Neuronal stem cell (in vitro differentiated cells): ENCODE data around the gene ERCC5.

Experiments
- DNase-seq: peaks from one replicate; pipeline ENCODE4 v3.0.0-alpha.2; 2013; ENCODE audit warnings: low spot score
- H2AFZ ChIP-seq: one replicate; pipeline ENCODE4 v1.6.1; 2013; ENCODE audit warnings: mild to moderate bottlenecking, low read length, inconsistent platforms
- H2AK5ac ChIP-seq: 2 replicates; pipeline ENCODE4 v1.6.1; 2013; ENCODE audit warnings: low read depth, mild to moderate bottlenecking, inconsistent platforms, low read length, moderate library complexity, mixed read lengths
- H2BK120ac ChIP-seq: 2 replicates; pipeline ENCODE4 v1.6.1; 2013; ENCODE audit warnings: low read depth, mild to moderate bottlenecking, inconsistent platforms, low read length, moderate library complexity, mixed read lengths
- H2BK12ac ChIP-seq: one replicate; pipeline ENCODE4 v1.6.1; 2013; ENCODE audit warnings: low read length, inconsistent platforms
- H2BK15ac ChIP-seq: 2 replicates; pipeline ENCODE4 v1.6.1; 2013; ENCODE audit warnings: mild to moderate bottlenecking, low read length, inconsistent platforms, mixed read lengths
- H2BK5ac ChIP-seq: one replicate; pipeline ENCODE4 v1.6.1; 2013; ENCODE audit warnings: inconsistent platforms, mild to moderate bottlenecking, low read length, moderate library complexity
- H3K14ac ChIP-seq: one replicate; pipeline ENCODE4 v1.6.1; 2013; ENCODE audit warnings: low read length, inconsistent platforms
- H3K18ac ChIP-seq: 2 replicates; pipeline ENCODE4 v1.6.1; 2013; ENCODE audit warnings: low read length, inconsistent platforms
- H3K23ac ChIP-seq: 2 replicates; pipeline ENCODE4 v1.6.1; 2013; ENCODE audit warnings: low read depth, mild to moderate bottlenecking, mixed read lengths, low read length, inconsistent platforms; ENCODE audit not compliant: poor library complexity
- H3K27ac ChIP-seq: replicated peaks from 3 replicates; pipeline ENCODE4 v1.5.1; 2013; ENCODE audit warnings: low read length, inconsistent platforms
- H3K27me3 ChIP-seq, 3 experiments: 2 replicates each; pipeline ENCODE4 v1.6.1; 2013; ENCODE audit warnings: low read length in 3 of 3, mild to moderate bottlenecking in 2 of 3, inconsistent platforms in 1 of 3, low read depth in 1 of 3, mixed read lengths in 1 of 3, moderate library complexity in 1 of 3; ENCODE audit not compliant: control insufficient read depth in 3 of 3, insufficient read depth in 3 of 3
- H3K36me3 ChIP-seq, 2 donors: replicated peaks in 1 of 2; 2 replicates each; pipeline ENCODE4 v1.6.1; 2013; ENCODE audit warnings: low read length in 2 of 2; ENCODE audit not compliant: control insufficient read depth in 2 of 2, insufficient read depth in 2 of 2
- H3K4ac ChIP-seq: 2 replicates; pipeline ENCODE4 v1.6.1; 2013; ENCODE audit warnings: inconsistent platforms, mild to moderate bottlenecking, low read length, moderate library complexity
- H3K4me1 ChIP-seq, 2 donors: 1 replicate in 1 of 2; 2 replicates in 1 of 2; pipeline ENCODE4 v1.6.1; 2013; ENCODE audit warnings: low read length in 2 of 2, low read depth in 1 of 2; ENCODE audit not compliant: control insufficient read depth in 2 of 2, insufficient read depth in 1 of 2
- H3K4me2 ChIP-seq: one replicate; pipeline ENCODE4 v1.6.1; 2013; ENCODE audit warnings: mild to moderate bottlenecking, low read length, inconsistent platforms; ENCODE audit not compliant: insufficient read depth, poor library complexity, severe bottlenecking
- H3K4me3 ChIP-seq, 2 donors: 2 replicates each; pipeline ENCODE4 v1.5.1; 2013; ENCODE audit warnings: low read length in 2 of 2, mild to moderate bottlenecking in 2 of 2, inconsistent platforms in 1 of 2, moderate library complexity in 1 of 2
- H3K79me1 ChIP-seq: one replicate; pipeline ENCODE4 v1.6.1; 2013; ENCODE audit warnings: low read depth, mild to moderate bottlenecking, inconsistent platforms, low read length, moderate library complexity
- H3K9ac ChIP-seq: one replicate; pipeline ENCODE4 v1.6.1; 2013; ENCODE audit warnings: mild to moderate bottlenecking, low read depth, low read length, inconsistent platforms; ENCODE audit not compliant: poor library complexity
- H3K9me3 ChIP-seq, 2 donors: replicated peaks in 1 of 2; 2 replicates each; pipeline versions ENCODE3 to v1.6.1; 2013; ENCODE audit warnings: low read length in 2 of 2, mild to moderate bottlenecking in 2 of 2, inconsistent platforms in 1 of 2, low read depth in 1 of 2, mixed read lengths in 1 of 2, moderate library complexity in 1 of 2; ENCODE audit not compliant: control insufficient read depth in 2 of 2, insufficient read depth in 1 of 2
- H4K8ac ChIP-seq: one replicate; pipeline ENCODE4 v1.6.1; 2013; ENCODE audit warnings: low read depth, mild to moderate bottlenecking, inconsistent platforms, low read length, moderate library complexity
- H4K91ac ChIP-seq: one replicate; pipeline ENCODE4 v1.6.1; 2013; ENCODE audit warnings: low read length, low read depth, mild to moderate bottlenecking, inconsistent platforms; ENCODE audit not compliant: poor library complexity
- WGBS, 2 donors: extraction: QIAGEN DNeasy Blood & Tissue Kit; methylation state at CpG; one replicate each; pipeline ENCODE4 v1.1.7; 2013; ENCODE audit warnings: missing lambda C conversion rate in 2 of 2, mixed read lengths in 1 of 2; ENCODE audit not compliant: insufficient read length in 2 of 2, insufficient replicate concordance in 1 of 2; ENCODE audit errors: extremely low coverage in 2 of 2; 5-methylcytosine and 5-hydroxymethylcytosine counted together

ERCC5 gene

DNA sequence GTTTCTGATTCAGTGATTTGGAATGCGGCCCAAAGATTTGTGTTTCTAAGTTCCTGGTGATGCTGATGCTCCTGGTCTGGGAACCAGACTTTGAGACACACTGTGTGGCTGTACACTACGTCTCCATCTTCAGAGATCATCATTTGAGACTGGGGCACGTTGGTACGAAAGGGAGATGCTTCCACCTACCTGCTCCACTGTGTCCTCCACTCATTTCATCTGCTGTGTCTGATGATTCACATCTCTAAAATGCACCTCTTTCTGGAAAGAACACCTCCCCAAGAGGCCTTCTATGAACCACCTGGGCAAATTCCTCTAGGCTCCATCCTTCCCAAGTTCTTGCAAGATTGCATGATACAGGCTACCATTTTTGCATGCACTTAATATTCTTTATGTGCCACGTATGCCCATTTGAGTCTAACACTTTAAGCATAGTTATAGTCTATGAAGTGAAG, 58.6 kb downstream of the ERCC5 start:
- Histone ChIP-seq H3K23ac (no peak overlapping the region), H3K79me1 (no peaks in the 10 kb centered on the region), H4K91ac (no peak overlapping the region), H2AK5ac (no peak overlapping the region), H2BK15ac (no peak overlapping the region), H3K18ac (no peak overlapping the region), H2BK12ac (no peak overlapping the region), H3K9ac (no peak overlapping the region), H3K27ac (no peak overlapping the region), H3K4me3 (no peak overlapping the region), H2BK5ac (no peak overlapping the region), H3K14ac (no peak overlapping the region), H3K36me3 (no peaks in the 10 kb centered on the region), H3K4ac (no peak overlapping the region), H3K4me1 (peaks cover 0 to 2% of the 10 kb centered on the region in 2 donors), H2BK120ac (no peak overlapping the region), H2AFZ (no peak overlapping the region), H3K27me3 (no peaks in the 10 kb centered on the region), H3K4me2 (no peak overlapping the region), H3K9me3 (no peaks in the 10 kb centered on the region), H4K8ac (no peak overlapping the region)
- WGBS, 2 donors, result no CpG with 5 or more reads among the region's 5 CpGs
- no peak for DNase-seq

- H3K14ac ChIP-seq, result no peak overlapping the region
- H3K27ac ChIP-seq, result no peak overlapping the region
- H3K9me3 ChIP-seq, result no peaks in the 10 kb centered on the region
- H4K8ac ChIP-seq, result no peak overlapping the region
- H3K9ac ChIP-seq, result no peak overlapping the region
- H3K23ac ChIP-seq, result no peak overlapping the region
- H2AFZ ChIP-seq, result no peak overlapping the region
- no peak overlapping the region for H3K18ac ChIP-seq
- H3K36me3 ChIP-seq, result no peaks in the 10 kb centered on the region
- no peak overlapping the region for H2AK5ac ChIP-seq
- no peak overlapping the region for H2BK5ac ChIP-seq
- no peaks in the 10 kb centered on the region for H3K27me3 ChIP-seq
- no peak overlapping the region for H3K4me2 ChIP-seq
- no peak overlapping the region for H3K4ac ChIP-seq
- DNase-seq, result no peak
- WGBS, 2 donors, result no CpG with 5 or more reads among the region's 7 CpGs
- H3K4me3 ChIP-seq, result no peak overlapping the region
- H4K91ac ChIP-seq, result no peak overlapping the region
- no peaks in the 10 kb centered on the region for H3K79me1 ChIP-seq
- no peak overlapping the region for H2BK12ac ChIP-seq
- no peak overlapping the region for H2BK15ac ChIP-seq
- H3K4me1 ChIP-seq, result peaks cover 0 to 2% of the 10 kb centered on the region in 2 donors
- no peak overlapping the region for H2BK120ac ChIP-seq
Observed at GRCh38 chr13:102905905-102906771, 60.3 kb downstream of the ERCC5 start.

DNA sequence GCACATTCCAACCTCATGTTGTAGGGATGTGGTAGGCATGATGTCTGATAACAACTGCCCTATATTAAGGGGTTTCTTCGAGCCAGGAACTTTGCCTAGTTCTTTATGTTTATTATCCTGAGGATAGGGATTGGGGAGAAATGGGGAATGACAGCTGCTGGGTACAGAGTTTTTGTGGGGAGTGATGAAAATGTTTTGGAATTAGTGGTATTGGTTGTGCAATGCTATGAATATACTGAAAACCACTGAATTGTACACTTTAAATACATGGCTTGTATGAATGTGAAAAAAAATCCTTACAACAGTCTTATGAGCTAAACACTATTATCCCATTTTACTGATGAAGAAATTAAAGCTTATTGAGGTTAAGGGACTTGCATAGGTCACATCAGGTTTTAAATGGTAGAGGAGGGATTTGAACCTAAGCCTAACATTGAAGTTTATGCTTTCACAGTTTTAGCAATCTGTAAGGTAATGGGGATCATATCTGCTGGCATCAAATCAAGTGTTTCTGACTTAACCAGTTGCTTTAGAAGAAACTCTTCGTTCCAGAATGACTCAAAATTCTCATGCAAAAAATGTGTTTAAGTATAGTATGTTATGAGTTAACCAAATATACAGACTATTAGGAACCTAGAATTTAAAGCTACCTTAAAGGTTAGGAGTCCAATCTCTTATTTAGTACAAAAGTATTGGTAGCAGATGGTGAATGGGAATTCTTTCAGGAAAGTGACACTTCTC, 61.4 kb downstream of the ERCC5 start:
- H3K27me3 ChIP-seq, result no peaks in the 10 kb centered on the region
- no peak overlapping the region for H2BK5ac ChIP-seq
- no peak overlapping the region for H2AK5ac ChIP-seq
- H4K8ac ChIP-seq, result no peak overlapping the region
- H2AFZ ChIP-seq, result no peak overlapping the region
- no peak overlapping the region for H3K18ac ChIP-seq
- no CpG with 5 or more reads among the region's 2 CpGs for WGBS, 2 donors
- no peaks in the 10 kb centered on the region for H3K79me1 ChIP-seq
- no peak for DNase-seq
- H2BK15ac ChIP-seq, result no peak overlapping the region
- H3K4ac ChIP-seq, result no peak overlapping the region
- H3K36me3 ChIP-seq, result no peaks in the 10 kb centered on the region
- no peak overlapping the region for H2BK12ac ChIP-seq
- H3K4me2 ChIP-seq, result no peak overlapping the region
- no peak overlapping the region for H4K91ac ChIP-seq
- H3K27ac ChIP-seq, result no peak overlapping the region
- H3K14ac ChIP-seq, result no peak overlapping the region
- no peak overlapping the region for H3K4me3 ChIP-seq
- no peak overlapping the region for H3K9ac ChIP-seq
- H2BK120ac ChIP-seq, result no peak overlapping the region
- peaks cover 0 to 4% of the 10 kb centered on the region in 2 donors for H3K4me1 ChIP-seq
- H3K9me3 ChIP-seq, result no peaks in the 10 kb centered on the region
- H3K23ac ChIP-seq, result no peak overlapping the region

GRCh38 chr13:102907886-102908515, 62.2 kb downstream of the ERCC5 start:
- no peak overlapping the region for H4K8ac ChIP-seq
- H2AK5ac ChIP-seq, result no peak overlapping the region
- H3K9me3 ChIP-seq, result no peaks in the 10 kb centered on the region
- peaks cover 0 to 2% of the 10 kb centered on the region in 2 donors for H3K4me1 ChIP-seq
- H3K9ac ChIP-seq, result no peak overlapping the region
- no peak overlapping the region for H3K18ac ChIP-seq
- no peak overlapping the region for H3K4me2 ChIP-seq
- no peak overlapping the region for H3K27ac ChIP-seq
- no peak overlapping the region for H2BK120ac ChIP-seq
- no peak overlapping the region for H2AFZ ChIP-seq
- H3K14ac ChIP-seq, result no peak overlapping the region
- no peaks in the 10 kb centered on the region for H3K27me3 ChIP-seq
- no peak overlapping the region for H2BK5ac ChIP-seq
- no peak overlapping the region for H4K91ac ChIP-seq
- no CpG with 5 or more reads among the region's 4 CpGs for WGBS, 2 donors
- H3K79me1 ChIP-seq, result no peaks in the 10 kb centered on the region
- no peak overlapping the region for H2BK15ac ChIP-seq
- no peak overlapping the region for H3K23ac ChIP-seq
- H2BK12ac ChIP-seq, result no peak overlapping the region
- H3K4ac ChIP-seq, result no peak overlapping the region
- no peak overlapping the region for H3K4me3 ChIP-seq
- H3K36me3 ChIP-seq, result no peaks in the 10 kb centered on the region
- DNase-seq, result no peak
